HK-2 (cell line): ENCODE measurements around the gene YARS1.

Experiments used
- DNase-seq: peaks from one replicate; pipeline ENCODE4 v3.0.0-alpha.2; 2018; ENCODE audit not compliant: unreplicated experiment

Gene YARS1

DNA sequence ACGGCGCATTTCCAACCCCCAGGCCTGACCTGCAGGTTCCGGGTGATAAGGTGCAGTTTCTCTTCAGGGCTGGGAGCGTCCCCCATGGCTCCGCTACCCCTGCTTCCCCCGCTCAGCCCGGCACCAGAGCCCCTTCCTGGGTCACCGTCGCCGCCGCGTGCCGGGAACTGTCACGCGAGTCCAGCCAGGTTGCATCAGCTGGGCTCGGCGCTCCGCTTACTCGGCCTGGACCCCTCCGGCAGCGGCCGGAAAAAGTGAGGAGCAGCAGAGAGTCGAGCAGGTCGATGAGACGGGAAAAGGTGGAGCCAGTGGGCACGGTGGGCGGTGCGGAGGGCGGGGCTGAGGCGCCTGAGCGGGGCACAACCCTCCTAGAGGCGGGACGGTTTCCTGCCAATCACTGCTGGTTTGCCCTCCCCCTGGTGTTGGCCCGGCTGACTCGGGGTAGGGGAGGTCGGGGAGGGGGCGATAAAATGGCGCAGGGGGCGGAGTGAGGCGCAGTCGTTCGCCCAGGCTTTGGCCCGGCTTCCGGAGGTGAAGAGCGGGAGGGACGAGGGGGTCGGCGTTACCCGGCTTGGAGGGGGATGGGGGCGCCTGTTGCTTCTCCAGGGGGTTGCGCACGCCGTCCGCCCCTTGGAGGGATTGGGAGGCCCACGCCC lies at the start of gene YARS1, which contains the start of gene S100PBP:
Gene YARS1 (minus strand): TSS at position 200 of the 656 bp plus-strand sequence. CDS start 114 bp downstream, at position 86.
Gene S100PBP (plus strand): TSS at position 495 of the 656 bp plus-strand sequence. CDS start 8,447 bp downstream, outside the sequence.
- DNase-seq = peak; percentile 100

DNA sequence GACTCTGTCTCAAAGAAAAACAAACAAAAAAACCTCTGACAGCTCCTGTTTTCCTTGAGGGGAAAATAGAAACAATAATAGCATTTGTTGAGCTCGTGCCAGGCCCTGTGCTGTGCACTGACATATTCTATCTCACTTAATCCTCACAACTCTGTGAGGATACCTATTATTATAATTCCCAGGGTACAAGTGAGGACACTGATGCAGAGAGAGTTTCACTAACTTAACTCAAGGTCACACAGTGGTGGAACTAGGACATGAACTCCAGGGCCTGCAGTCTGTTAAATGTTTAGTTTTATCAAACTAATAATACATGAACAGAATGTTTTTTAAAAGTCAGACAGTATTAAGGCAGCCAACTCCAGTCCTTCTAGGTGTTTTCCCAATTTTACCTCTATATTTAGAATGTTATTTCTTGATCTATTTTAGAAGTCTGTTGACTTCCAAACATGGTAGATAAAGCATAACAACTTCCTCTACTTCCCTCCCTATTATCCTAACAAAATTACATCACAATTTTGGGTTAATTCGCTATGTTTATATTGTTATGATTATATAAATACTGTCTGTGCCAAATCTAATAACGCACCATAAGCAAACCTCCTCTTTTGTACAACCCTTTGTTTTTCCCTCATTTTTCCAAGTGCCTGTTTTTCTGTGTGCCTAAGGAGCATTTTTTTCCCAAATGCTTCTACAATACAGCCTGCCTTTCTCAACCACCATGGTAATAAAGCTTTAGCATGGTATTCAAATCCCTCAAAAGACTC lies 48.7 kb upstream of the YARS1 start:
- DNase-seq = no peak

DNA sequence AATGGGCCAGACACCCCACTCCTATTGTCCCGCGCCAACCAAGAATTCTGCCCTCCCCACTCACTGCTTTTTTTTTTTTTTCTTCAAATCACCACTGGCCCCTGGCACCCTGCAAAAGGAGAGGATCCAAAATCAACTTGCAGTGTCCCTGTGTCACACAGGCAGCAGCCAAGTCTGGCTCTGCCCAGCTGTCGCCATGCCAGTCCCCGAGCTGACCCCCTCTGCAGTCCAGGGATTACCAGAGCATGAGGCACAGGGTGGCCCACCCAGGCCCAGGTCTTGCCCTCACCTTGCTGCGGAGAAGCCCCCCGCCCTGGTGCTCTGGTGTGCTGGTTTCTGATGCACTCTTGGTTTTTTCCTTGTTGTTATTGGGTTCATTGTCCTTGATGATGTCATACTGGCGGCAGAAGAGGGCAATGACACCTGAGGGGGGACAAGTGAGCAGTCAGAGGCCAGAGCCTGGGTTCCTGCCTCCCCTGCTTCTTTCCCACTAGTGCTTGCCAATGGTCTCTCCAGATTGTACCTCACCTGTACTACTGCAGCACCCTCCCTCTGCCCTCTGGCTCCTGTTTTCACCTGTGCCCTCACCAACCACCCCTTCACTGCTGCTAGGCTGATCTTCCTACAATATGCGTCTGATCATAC lies 47.3 kb upstream of the YARS1 start:
- DNase-seq = no peak

DNA sequence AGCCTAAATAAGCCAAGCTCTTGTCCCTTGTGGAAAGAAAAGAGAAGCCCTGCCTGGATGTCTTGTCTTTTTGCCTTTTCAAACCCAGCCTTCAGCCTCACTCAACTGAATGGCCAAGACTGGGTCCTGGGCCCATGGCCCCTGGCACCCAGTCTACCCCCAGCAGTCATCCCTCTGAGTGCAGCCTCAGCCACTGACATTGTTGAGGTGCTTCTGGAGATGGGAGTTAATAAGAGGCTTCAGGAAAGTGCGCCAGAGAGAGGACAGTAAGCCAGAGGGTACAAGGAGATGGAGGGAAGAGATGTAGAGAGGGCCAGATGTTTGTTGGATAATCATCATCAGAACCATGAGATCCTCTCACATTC lies 46.7 kb upstream of the YARS1 start:
- DNase-seq = no peak

DNA sequence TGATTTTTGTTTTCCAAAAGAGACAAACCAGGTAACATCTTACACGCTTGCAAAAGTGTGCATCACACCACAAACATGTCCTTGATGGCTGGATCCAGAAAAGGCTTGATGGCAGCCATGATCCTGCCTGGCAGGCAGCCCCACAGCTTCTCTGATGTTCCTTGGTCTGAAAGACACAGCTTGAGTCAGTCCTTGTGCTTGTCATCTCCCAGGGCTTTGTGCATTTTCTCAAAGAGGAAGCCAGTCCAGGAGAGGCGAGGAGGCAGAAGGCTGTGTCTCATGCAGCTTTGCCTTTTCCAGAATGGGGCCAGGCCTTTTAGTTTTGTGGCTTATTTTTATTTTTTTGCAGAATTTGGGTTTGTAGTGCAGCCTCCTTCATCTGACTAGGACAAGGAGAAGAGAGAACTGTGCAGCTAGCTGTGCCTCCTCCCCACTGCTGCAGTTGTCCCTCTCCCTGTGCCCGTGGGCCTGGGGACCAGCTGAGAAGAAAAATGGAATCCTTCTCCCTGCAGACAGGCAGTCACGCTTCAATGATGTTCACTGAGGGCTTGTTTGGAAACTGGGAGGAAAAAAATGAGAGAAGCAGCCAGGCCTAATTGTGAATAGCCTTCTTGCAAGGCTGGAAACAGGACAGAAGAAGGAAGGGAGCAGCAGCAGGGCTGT lies 46.2 kb upstream of the YARS1 start:
- no peak for DNase-seq

DNA sequence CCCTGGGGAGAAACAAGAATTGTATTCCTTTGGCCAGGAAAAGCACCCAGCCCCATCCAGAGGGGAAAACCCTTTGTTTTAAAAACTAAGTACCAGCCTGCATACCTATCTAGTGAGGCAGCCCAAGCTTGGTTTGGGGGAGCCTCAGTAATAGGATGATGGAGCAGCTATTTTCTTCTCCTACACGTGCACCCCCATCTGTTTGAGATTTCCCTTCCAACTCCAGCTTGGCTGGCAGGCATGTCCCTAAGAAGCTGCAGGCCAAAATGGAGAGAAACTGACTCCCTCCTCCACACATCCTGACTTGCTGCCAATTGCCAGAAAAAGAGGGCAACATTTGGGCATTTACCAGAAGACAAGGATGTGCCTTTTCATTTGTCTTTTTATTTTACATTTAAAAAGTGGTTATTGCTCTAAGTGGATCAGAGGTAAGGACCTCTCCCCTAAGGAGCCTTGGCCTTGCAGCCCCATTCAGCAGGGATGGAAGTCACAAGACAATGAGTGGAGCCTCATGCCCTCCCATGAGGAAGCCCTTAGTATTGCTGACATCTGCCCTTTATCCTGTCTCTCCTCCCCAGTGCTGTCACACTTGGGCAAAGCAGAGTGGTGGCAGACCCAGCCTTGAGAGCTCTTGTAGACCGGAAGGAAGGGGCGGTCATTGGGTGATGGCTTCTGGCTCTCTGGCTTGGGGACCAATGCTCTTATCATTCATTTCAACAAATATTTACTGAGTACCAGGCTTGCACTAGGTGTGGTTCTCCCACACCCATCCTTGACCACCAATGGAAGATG lies 44.9 kb upstream of the YARS1 start:
- DNase-seq = no peak

DNA sequence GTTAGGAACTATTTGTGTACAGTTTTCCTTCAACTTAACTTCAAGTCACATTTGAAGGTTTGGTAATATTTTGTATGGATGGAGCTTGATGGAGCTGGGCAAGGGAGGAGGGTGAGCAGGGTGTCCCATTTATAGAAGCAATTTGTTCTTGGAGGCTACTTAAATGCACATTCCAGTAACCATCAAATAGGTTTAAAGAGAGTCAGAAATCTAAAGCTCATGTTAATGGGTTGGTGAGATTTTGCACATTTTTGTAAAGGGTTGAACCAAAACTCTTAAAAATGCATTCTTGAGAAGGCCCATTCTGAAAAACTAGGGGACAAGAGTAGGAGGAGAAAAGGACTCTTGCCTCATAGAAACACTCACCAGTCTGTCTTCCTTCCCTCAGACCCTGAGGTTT lies 43.4 kb upstream of the YARS1 start:
- DNase-seq = no peak

DNA sequence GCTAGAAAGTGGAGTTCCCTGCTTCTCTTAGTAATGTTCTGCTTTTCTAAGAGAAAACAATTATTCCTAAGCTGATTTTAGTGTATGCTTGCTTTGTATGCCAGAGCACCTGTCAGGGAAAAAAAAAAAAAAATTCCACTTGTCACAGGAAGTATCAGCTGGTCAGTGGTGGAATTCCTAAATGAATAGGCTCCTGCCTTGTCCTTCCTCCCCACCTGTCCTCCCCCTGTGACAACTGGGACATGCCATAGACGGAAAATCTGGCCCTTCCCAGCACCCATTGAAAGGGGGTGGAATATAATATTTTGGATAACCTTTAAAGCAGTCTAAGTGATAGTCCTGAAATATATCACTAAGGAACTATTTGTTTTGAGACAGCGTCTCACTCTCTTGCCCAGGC lies 42.8 kb upstream of the YARS1 start:
- no peak for DNase-seq

DNA sequence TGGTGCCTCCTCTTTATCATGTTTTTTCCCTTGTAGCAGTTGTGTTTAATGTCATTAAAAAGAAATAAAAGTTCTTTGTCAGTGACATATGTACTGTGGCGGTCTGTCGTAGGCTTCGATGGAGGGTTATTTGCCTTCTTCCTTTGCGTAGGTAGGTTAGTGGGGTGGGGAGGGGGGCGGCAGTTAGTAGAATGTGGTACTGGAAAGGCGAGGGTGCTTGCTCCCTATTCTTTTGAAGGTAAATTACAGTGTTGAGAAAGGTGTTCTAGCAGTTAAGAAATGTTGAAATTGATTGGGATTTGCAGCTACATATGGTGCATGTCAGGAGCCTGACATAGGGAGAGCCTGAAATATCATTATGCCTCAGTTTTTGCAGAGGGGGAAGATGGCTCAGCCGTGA lies 41.6 kb upstream of the YARS1 start:
- DNase-seq = no peak

DNA sequence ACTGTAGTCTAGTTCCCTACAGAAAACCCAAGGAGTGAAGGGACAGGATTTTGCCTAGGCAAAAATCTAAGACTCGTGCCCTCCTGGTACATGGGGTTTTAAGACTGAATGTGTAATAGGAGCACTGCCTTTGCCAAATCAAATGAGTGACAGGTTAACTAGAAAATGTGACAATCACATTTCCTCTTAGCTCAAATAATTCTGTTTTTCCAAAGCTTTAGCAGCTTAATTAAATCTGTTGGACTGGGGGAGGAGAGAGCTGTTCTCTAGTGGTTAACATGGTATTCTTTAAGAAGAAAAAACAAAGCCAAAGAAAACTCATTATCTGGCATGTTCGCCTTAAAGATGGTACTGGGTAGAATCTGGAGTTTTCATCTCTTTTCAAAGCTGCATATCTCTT lies 41.0 kb upstream of the YARS1 start:
- no peak for DNase-seq

DNA sequence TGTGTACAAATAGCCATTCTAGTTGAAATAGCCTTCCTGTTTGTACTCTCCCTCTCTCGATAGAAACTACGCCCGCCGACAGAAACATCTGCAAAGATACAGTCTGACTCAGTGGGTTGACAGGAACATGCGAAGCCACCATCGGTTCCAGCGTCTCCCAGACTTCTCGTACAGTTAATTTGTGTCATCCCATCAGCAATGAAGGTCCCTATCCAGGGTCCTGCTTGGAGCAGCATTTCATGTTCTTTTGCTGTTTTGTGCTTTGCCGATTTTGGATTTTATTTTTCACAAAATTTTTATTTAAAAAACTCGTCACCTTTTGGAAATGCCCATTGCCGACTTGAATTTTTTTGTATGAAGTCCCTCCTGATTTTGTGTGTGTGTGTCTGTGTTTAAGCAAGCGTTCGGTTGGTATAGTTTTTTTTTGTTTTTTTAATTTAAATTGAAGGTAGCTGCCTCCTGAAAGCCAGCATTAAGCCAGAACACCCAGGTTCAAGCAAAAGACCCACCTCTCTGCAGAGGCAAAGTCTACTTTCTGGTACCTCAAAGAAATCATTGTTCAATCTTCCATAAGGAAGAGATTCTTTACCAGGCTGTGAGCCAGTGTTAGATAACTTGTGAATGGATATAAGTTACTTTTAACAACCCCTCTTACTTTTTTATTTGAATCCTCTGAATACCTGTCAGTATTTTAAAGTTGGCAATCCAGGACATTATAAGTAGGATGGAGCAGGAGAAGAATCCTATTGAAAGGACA lies 38.9 kb upstream of the YARS1 start:
- DNase-seq = no peak

DNA sequence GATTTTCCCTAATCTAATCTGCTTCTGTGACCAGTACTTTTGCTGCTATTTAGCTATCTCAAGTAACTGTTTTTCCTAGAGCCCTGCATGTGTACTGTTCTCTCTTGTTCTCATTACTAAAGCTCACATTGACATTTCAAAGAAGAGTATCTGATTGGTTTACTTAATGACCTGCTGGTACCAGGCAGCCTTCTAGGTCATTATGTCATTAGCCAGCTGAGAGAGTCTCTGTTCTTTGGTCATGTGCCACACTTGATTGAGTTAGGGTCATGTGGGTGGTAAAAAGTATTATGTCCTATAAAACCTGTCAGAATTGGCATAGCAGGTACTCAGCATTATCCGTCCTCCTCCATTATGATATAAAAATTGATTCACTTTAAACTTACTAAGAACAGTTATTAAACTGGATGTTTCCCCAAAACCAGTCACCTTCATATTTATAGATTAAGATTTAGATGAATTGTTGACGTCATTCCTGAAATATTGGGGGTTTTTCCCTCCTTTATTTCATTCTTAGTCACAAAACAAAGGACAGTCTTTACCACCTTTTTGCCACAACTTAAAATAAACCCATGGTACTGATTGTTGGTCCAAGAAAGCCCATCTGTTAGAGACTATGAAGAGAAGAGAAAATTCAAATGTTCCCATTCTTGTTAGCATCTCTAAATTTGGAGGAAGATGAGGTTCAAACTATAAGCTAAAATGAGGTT lies 31.4 kb upstream of the YARS1 start:
- no peak for DNase-seq

DNA sequence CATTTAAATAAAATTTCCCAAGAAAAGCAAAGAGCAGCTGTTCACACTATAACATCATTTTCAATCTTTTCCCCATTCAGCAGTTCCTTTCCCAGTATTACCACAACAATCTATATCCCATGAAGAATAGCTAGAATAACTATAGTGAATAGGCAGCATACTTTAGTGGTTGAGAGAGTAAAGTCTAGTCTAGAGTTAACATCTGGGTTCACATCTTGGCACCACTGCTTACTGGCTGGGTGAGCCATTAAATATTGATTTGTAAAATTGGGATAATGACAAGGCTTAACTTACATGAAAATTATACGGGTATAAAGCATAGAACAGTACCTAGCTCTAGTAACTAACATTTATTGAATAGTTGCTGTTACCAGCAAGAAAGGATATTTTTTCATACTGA lies 14.7 kb upstream of the YARS1 start:
- no peak for DNase-seq

DNA sequence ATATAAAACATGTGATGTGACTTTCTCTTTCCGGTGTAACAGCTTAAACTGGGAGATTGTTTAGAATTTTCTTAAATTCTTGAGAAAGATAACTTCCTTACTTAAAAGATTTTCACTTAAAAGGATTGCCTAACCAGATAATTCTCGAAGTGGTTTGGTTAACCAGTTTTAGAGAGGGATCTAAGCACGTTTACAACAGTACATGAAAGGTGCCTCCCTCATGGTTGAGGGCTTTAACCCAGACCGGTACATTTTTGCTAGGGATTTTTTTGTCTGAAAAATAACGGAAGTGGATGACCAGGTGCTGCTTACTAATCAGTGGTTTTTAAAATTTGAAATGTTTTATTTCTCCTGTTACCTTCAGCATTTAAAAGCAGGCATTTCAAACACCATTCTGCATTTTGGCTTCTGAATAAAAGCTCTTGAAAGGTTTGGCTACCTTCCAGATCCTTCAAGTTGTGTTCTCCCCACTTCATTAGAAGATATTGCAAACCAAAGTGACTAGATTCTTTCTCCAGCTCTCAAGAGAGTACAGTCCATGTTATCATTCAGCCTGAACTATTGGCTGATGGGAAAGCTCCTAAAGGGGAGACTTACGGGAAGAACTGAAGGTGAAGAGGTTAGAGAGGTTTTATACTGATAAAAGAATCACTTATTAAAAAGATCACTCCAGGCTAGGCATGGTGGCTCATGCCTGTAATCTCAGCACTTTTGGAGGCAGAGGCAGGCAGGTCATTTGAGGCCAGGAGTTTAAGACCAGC lies 13.1 kb upstream of the YARS1 start:
- DNase-seq = no peak

DNA sequence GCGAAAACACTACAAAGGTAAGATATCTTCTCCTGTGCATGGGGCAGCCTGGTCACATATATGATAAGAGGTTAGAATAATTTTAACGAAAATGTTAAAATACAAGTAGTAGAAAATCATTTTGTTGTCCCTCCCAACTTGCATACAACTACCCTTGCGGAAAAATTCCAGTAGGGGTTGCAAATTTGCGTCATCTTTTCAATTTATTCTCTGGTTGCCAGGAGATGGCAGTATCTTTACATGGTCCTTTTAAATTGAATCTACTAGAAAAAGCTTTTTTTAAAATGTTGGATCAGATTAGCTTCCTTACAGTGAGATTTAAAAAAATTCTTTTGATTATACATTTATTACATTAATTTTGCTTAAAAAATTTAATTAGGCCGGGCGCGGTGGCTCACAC lies 11.2 kb upstream of the YARS1 start:
- DNase-seq = no peak

DNA sequence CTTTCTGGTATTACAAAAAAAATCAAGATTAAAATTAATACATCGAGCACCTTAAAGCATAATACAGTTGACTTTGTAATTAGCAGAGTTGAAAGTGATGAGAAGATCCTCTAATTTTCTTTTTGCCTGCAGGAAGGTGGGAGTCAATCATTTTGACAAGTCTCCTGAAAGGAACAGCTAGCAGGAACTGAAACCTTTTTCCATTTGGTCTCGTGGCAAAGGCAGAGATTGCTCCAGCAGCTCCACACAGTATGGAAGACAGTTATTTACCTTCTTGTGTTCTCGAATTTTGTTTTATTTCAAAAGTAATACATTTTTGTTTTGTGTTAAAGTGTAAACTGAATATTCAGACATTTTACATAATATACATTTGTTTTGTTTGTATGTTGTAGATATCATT lies 8.0 kb upstream of the YARS1 start:
- no peak for DNase-seq

DNA sequence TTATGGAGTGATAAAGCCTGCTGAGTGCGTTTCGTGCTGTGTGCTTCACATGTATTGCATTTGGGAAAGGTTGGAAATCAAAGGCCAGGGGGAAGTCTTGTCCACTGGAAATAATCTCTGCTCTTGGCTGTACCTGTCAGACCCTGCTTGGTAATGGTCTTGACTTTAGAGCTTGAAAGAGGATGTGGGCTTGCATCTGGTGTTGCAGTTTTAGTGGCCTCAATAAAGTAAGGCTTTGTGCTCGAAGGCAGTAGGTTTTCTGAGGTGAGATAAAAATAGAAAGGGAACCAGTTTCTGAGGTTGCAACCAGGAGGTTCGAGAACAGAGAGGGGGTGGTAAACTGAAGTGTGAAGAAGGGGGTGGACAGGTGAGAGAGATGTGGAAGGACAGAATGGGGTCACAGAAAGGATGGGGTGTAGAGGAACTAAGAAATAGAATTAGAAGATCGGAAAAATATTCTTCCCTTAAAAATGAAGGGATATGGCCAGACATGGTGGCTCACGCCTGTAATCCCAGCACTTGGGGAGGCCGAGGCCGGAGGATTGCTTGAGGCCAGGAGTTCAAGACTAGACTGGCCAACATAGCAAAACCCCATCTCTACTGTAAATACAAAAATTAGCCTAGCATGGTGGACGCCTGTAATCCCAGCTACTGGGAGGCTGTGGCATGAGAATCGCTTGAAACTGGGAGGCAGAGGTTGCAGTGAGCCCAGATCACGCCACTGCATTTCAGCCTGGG lies 1.8 kb upstream of the YARS1 start:
- peak; percentile 4 for DNase-seq
